ENCODE measurements around the gene ATP8B4. TPM values are rescaled to one million over a fixed set of nuclear protein-coding genes. Genes with fewer than 3 reads are reported as not detected.

ATP8B4 gene
- total and polyA plus RNA-seq, 2 donors (not counting 3 experiments of a cell fraction or from before 2014, with no cell fraction given), result not detected

GRCh38 chr15:50017522-50017921, 101.5 kb downstream of the ATP8B4 start:
- Histone ChIP-seq H3K4me2 (ENCODE audit: insufficient read depth, low read length) (no peak overlapping the region), H3K9me1 (replicated peaks; ENCODE audit: control insufficient read depth, extremely low read depth, insufficient read depth, low read length) (no peaks in the 10 kb centered on the region), H2AFZ (ENCODE audit: low read depth, low read length) (no peak overlapping the region), H3K27me3 (ENCODE audit: control insufficient read depth in 2 of 2, insufficient read depth in 2 of 2, low read length in 2 of 2) (peaks cover 0 to 7% of the 10 kb centered on the region in 2 experiments), H3K4me3 (replicated peaks in 1 of 3; ENCODE audit: insufficient read depth in 1 of 3, low read depth in 1 of 3, low read length in 3 of 3) (no peak overlapping the region), H3K27ac (ENCODE audit: insufficient read depth, low read depth, low read length) (no peak overlapping the region), H4K20me1 (replicated peaks; ENCODE audit: control insufficient read depth, extremely low read depth, insufficient read depth, low read length) (no peaks in the 10 kb centered on the region), H3K9ac (replicated peaks; ENCODE audit: extremely low read depth, insufficient read depth, low read length) (no peak overlapping the region), H3K36me3 (ENCODE audit: control insufficient read depth in 2 of 2, extremely low read depth in 1 of 2, insufficient read depth in 2 of 2, low read length in 2 of 2) (no peaks in the 10 kb centered on the region), H3K4me1 (ENCODE audit: control insufficient read depth, extremely low read depth, insufficient read depth, low read length) (no peaks in the 10 kb centered on the region), H3K9me3 (replicated peaks; ENCODE audit: control insufficient read depth, insufficient read depth, low read length) (no peaks in the 10 kb centered on the region), H3K79me2 (ENCODE audit: control insufficient read depth, insufficient read depth, low read length) (no peaks in the 10 kb centered on the region)
- TF ChIP-seq JUN (IDR thresholded peaks at IDR 0.05; ENCODE audit: borderline replicate concordance, insufficient read depth, insufficient read length, low read depth), result no peak
- no peak for TF ChIP-seq POLR2AphosphoS5 (IDR thresholded peaks at IDR 0.05; ENCODE audit: insufficient read depth, low read depth, low read length)
- no peak for TF ChIP-seq CTCF (IDR thresholded peaks at IDR 0.05; ENCODE audit: extremely low read depth in 1 of 2, insufficient read depth in 1 of 2, low read depth in 1 of 2, low read length in 2 of 2)
- no peak for TF ChIP-seq FOS (IDR thresholded peaks at IDR 0.05; ENCODE audit: borderline replicate concordance, insufficient read depth, low read length)
- TF ChIP-seq EZH2 (IDR thresholded peaks at IDR 0.05; ENCODE audit: borderline replicate concordance, low read depth, low read length, severe bottlenecking), result no peak
- no peak for TF ChIP-seq GATA2 (IDR thresholded peaks at IDR 0.05; ENCODE audit: insufficient read depth, insufficient read length, low read depth, low read length)
- no peak for TF ChIP-seq MYC (IDR thresholded peaks at IDR 0.05; ENCODE audit: low read depth, low read length)
- no peak for TF ChIP-seq MAX (IDR thresholded peaks at IDR 0.05; ENCODE audit: insufficient read depth, insufficient read length)
- no peak for TF ChIP-seq POLR2A (IDR thresholded peaks at IDR 0.05; ENCODE audit: low read depth, low read length)
- no TSS peak for BruUV-seq (replicated peaks)
- intact Hi-C loops (cut with micrococcal nuclease), result no loop called here
- FAIRE-seq (no peak), DNase-seq (ENCODE audit: low read depth, low spot score) (no peak)
- POLR2A ChIA-PET, result no interaction called here
- dilution Hi-C loops (cut with MboI; ENCODE audit: extremely low pct_ligation_motif_present, low sequenced_read_pairs), result no loop called here
- CTCF ChIA-PET, result no interaction called here

Data from endothelial cell of umbilical vein (primary cell).